Smooth muscle cell of the brain vasculature (primary cell): Measurements from ENCODE around the gene KLHL22.

Experiments
- DNase-seq: peaks from one replicate; pipeline ENCODE4 v3.0.0-alpha.2; 2012; ENCODE audit warnings: low read depth, low spot score

The KLHL22 gene

GRCh38 chr22:20433686-20434241 is 61.8 kb downstream of the KLHL22 start:
- DNase-seq: no peak

- DNase-seq: no peak
Measured at GRCh38 chr22:20433191-20433590, 62.4 kb downstream of the KLHL22 start.

- DNase-seq: no peak
Measured at GRCh38 chr22:20432244-20432686, 63.3 kb downstream of the KLHL22 start.

- no peak for DNase-seq
Measured at GRCh38 chr22:20431511-20432192, 63.9 kb downstream of the KLHL22 start.

GRCh38 chr22:20430720-20431510 is 64.7 kb downstream of the KLHL22 start:
- no peak for DNase-seq

- DNase-seq: no peak
Measured at GRCh38 chr22:20430101-20430719, 65.4 kb downstream of the KLHL22 start.

GRCh38 chr22:20429254-20430100 is 66.1 kb downstream of the KLHL22 start:
- no peak for DNase-seq

GRCh38 chr22:20428496-20429253 is 66.9 kb downstream of the KLHL22 start:
- DNase-seq: no peak

- DNase-seq: no peak
Measured at GRCh38 chr22:20427945-20428417, 67.6 kb downstream of the KLHL22 start.

- DNase-seq: no peak
Measured at GRCh38 chr22:20427104-20427944, 68.3 kb downstream of the KLHL22 start.

- DNase-seq: no peak
Measured at GRCh38 chr22:20426259-20426615, 69.4 kb downstream of the KLHL22 start.

- DNase-seq: no peak
Measured at GRCh38 chr22:20425566-20426258, 69.9 kb downstream of the KLHL22 start.

GRCh38 chr22:20424932-20425565 is 70.5 kb downstream of the KLHL22 start:
- no peak for DNase-seq

GRCh38 chr22:20424568-20424931 is 71.0 kb downstream of the KLHL22 start:
- DNase-seq: no peak

GRCh38 chr22:20423906-20424551 is 71.6 kb downstream of the KLHL22 start:
- no peak for DNase-seq

GRCh38 chr22:20423008-20423905 is 72.3 kb downstream of the KLHL22 start:
- no peak for DNase-seq
